Cardiac fibroblast (primary cell): ENCODE results near the gene MYO19.
A peak's percentile ranks its signal among the peaks of the same experiment; 100 is the strongest.
"Not testable (repeated sequence)": the region's sequence is repeated elsewhere in the genome, so short reads cannot be mapped to it uniquely, and the experiment has no call there.

Experiments used
- DNase-seq, 2 donors: peaks; one replicate each; pipeline versions ENCODE4 v3.0.0 to v3.0.0-alpha.2; 2010; ENCODE audit warnings: low read depth in 2 of 2
- H3K4me3 ChIP-seq, 2 donors: replicated peaks in 1 of 2; 1 replicate in 1 of 2; 2 replicates in 1 of 2; pipeline ENCODE4 v1.5.1; 2011; ENCODE audit warnings: low read depth in 2 of 2, low read length in 2 of 2, mild to moderate bottlenecking in 2 of 2, moderate library complexity in 1 of 2
- TF ChIP-seq, protein P1 (sequence below): IDR thresholded peaks from one replicate; pipeline ENCODE4 v1.5.1; 2011; ENCODE audit warnings: low read depth, mild to moderate bottlenecking, low read length, inconsistent platforms

The MYO19 gene

GRCh38 chr17:36495076-36495578 is 39.5 kb downstream of the MYO19 start:
- no peak for DNase-seq
- TF ChIP-seq, protein P1, sequence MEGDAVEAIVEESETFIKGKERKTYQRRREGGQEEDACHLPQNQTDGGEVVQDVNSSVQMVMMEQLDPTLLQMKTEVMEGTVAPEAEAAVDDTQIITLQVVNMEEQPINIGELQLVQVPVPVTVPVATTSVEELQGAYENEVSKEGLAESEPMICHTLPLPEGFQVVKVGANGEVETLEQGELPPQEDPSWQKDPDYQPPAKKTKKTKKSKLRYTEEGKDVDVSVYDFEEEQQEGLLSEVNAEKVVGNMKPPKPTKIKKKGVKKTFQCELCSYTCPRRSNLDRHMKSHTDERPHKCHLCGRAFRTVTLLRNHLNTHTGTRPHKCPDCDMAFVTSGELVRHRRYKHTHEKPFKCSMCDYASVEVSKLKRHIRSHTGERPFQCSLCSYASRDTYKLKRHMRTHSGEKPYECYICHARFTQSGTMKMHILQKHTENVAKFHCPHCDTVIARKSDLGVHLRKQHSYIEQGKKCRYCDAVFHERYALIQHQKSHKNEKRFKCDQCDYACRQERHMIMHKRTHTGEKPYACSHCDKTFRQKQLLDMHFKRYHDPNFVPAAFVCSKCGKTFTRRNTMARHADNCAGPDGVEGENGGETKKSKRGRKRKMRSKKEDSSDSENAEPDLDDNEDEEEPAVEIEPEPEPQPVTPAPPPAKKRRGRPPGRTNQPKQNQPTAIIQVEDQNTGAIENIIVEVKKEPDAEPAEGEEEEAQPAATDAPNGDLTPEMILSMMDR = no peak
- no peak overlapping the region for H3K4me3 ChIP-seq

- TF ChIP-seq, protein P1 = no peak
- DNase-seq = no peak
- H3K4me3 ChIP-seq = no peak overlapping the region
These were observed 40.0 kb downstream of the MYO19 start for GRCh38 chr17:36494674-36495073.

DNA sequence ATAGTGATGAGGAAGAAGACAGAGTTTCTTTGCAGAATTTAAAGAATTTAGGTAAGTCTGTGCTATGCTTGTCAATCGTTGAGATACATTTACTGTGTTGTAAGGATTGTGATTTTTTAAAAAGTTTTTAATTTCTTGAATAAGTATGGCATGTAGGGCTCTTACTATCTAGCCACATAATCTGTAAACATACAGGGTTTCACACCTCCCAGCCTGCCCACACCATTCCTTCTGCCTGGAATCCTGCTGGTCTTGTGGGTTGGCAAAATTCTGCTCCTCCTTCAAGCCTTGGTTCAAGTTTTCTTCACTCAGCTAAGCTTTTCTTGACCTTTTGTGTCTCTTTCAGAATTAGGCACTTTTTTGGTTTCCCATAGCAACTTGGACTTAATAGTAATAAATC is 40.7 kb downstream of the MYO19 start:
- no peak overlapping the region for H3K4me3 ChIP-seq
- TF ChIP-seq, protein P1 = no peak
- no peak for DNase-seq

- H3K4me3 ChIP-seq = peak within 1 kb of the TSS; percentile 95 to 97
- TF ChIP-seq, protein P1 = no peak
- peak; percentile 95 to 96 for DNase-seq
These were observed 48.2 kb downstream of the MYO19 start, which contains the start of gene ZNHIT3 for GRCh38 chr17:36486204-36487194. Gene ZNHIT3, plus strand, starts transcription at chr17:36486681. Its CDS starts 19 bp downstream, at chr17:36486700.

DNA sequence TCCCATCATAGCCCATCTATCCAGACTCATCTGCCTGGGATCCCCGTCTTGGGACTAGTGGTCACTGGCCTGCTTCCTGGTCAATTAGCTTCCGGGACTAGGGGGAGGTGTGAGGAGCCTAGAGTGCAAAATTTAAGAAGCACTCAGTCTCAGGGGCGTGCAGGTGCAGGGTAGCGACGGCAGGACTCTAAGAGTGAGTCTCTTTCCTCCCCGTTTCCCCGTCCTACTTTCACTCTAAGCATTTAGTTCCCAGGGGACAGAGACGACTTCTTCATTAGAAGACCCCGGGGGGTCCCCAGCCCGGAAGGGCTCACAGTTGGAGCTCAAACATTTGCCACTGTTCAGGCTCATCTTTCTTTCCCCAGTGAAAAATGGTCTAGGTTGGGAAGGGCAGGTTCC is 48.9 kb downstream of the MYO19 start:
- H3K4me3 ChIP-seq = peak overlapping the region; percentile 95 to 97
- no peak for DNase-seq
- TF ChIP-seq, protein P1 = no peak

DNA sequence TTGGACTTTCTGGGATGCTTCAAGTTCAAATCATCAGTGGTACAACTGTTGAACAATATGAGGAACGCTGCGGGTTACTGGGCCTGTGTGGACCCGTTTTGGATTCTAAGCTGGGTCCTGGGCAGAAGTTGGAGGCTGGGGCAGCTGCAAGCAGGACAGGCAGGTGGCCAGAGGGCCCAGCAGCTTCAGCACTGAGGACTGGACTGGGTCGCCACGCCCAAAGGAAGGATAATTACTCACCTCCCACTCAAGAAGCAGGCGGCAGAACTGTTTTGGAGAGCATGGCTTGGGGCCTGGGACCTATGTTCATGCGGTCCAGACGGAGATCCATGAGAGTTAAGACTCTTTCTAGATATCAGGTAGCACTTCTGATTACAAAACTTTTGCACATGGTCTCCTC is 49.6 kb downstream of the MYO19 start:
- no peak overlapping the region for H3K4me3 ChIP-seq
- TF ChIP-seq, protein P1 = no peak
- no peak for DNase-seq

GRCh38 chr17:36484021-36484420 is 50.6 kb downstream of the MYO19 start:
- DNase-seq, H3K4me3 ChIP-seq: not testable (repeated sequence)
